WI38 (cell line): ENCODE data around the gene SLC12A5.
A peak's percentile ranks its signal among the peaks of the same experiment; 100 is the strongest.

Experiments
- H3K4me3 ChIP-seq: 2 replicates; pipeline ENCODE4 v1.5.1; 2011; ENCODE audit warnings: low read depth, mild to moderate bottlenecking, control low read depth, low read length
- TF ChIP-seq, protein P1 (sequence below): IDR thresholded peaks from 2 replicates; pipeline ENCODE4 v1.5.1; 2012; ENCODE audit warnings: low read depth, mild to moderate bottlenecking, control low read depth, low read length

SLC12A5 gene

DNA sequence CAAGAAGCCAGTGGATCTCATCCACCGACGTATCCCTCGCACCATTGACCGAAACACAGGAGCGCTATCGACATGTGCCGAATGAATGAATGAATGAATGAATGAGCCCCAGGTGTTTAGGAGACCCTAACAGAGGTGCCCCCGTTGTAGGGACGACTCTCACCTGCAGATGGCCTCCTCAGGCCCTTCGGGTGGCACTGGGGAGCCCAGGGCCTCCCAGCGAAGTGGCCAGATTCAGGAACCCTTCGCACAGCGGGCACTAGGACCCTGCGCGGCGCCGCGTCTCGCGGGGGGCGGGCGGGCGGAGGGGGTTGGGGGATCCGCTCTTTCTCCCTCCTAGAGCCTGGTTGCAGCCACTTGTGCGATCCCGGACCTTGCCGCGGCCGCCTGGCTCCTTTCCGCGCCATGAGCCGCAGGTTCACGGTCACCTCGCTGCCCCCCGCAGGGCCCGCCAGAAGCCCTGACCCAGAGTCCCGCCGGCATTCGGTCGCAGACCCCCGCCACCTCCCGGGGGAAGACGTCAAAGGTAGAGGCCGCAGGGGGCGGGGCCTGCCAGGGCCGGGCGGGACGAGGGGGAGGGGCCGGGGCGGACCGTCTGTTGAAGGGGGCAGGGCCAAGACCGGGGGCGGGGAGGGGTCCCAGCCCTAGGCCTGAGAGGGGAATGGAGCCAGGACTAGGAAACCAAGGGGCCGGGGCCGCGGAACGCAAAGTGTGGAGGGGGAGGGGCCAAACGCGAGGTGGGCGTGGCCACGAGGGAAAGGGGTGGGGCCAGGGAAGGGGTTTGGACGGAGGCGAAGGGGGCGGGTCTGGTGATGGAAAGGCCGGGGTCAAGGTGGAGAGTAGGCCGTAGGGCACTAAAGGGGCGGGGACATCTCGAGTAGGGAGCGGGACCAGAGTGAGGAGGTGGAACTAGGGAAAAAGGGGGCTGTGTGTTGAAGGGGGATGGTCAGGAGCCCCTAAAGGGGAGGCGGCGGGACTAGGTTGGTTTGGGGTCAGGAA is 7.4 kb upstream of the SLC12A5 start:
- TF ChIP-seq, protein P1, sequence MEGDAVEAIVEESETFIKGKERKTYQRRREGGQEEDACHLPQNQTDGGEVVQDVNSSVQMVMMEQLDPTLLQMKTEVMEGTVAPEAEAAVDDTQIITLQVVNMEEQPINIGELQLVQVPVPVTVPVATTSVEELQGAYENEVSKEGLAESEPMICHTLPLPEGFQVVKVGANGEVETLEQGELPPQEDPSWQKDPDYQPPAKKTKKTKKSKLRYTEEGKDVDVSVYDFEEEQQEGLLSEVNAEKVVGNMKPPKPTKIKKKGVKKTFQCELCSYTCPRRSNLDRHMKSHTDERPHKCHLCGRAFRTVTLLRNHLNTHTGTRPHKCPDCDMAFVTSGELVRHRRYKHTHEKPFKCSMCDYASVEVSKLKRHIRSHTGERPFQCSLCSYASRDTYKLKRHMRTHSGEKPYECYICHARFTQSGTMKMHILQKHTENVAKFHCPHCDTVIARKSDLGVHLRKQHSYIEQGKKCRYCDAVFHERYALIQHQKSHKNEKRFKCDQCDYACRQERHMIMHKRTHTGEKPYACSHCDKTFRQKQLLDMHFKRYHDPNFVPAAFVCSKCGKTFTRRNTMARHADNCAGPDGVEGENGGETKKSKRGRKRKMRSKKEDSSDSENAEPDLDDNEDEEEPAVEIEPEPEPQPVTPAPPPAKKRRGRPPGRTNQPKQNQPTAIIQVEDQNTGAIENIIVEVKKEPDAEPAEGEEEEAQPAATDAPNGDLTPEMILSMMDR = no peak
- no peak overlapping the region for H3K4me3 ChIP-seq

DNA sequence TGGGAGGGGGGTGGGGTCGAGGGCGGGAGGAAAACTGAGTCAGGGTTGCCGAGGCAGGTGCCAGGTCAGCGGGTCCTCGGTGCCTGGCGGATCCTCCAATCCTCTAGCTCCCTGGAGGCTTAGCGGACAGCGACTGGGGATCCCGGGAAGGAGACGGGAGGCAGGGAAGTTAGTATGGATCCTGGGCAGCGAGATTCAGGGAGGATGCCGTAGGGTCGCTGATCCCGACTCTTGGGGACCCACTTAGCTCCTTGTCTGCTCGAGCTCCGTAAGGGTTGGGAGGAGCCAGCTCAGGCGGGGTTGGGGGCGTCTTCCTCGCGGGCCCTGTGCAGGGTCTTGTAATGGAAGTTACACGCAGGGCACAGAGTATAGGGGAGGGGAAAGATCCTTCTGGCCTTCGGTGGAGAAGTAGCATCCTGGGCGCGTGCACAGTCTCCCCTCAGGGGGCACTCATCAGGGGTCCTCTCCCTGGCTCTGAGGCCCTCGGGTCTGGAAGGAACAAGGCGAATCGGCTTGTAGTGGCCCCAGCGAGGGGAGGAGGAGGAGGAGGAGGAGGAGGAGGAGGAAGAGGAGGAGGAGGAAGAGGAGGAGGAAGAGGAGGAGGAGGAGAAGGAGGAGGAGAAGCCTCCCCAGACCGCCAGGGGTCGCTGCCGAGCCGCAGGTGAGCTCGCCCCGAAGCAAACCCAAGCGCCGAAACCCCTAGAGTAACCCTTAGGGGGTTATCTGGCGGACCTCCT is 6.4 kb upstream of the SLC12A5 start:
- TF ChIP-seq, protein P1 = peak; percentile 69
- H3K4me3 ChIP-seq = peak overlapping the region; percentile 8; the same call in 1 of the 2 replicates

DNA sequence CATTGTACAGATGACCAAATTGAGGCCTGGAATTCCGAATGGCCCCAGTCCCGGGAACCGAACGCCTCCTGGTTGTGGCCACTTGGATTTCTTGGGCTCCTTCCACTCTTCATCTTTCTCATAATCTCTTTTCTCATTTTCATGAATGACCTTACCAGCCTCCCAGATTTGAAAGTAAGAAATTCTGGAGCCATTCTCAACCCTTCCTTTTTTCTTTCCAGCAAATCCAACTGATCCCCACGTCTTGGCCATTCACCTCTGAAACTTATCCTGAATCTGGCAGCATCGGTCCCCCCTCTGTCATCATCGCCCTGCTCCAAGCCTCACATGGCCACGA is 5.9 kb upstream of the SLC12A5 start:
- TF ChIP-seq, protein P1 = no peak
- no peak overlapping the region for H3K4me3 ChIP-seq

DNA sequence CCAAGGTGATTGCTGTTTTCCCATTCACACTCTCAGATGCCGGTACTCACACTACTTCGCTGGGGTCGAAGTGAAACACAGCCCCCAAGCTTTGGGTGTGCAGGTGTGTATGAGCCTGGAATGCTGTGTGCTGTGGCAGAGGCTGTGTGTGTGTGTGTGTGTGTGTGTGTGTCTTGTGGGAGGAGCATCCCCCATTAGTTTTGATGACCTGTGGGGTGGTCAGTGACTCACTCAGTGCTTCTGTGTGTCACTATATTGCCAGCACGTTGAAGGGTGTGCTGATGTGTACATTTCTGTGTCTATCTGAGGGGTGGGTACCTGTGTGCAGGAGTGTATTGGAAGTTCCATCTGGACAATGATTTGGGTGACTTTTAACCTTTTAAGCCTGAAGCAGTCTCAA is 5.0 kb upstream of the SLC12A5 start:
- H3K4me3 ChIP-seq = no peak overlapping the region
- TF ChIP-seq, protein P1 = no peak

DNA sequence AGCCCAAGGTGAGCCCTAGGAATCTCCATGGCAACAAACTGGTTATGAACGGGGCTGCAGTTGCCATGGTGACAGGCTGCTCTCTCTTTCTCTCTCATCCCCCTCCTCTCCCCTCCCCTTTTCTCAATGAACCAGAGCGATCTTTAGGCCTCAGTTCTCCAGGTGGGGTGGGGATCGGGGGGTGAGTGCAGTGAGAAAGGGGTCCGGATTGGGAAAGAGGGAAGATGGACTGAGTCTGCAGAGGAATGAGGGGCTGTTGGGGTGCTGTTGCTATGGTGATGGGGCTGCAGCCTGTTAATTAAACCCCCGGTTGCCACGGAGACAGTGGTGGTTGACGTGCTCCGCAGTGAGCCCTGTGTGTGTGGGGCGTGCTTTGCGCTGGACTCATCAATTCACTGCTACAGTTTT is 3.6 kb upstream of the SLC12A5 start:
- TF ChIP-seq, protein P1 = no peak

DNA sequence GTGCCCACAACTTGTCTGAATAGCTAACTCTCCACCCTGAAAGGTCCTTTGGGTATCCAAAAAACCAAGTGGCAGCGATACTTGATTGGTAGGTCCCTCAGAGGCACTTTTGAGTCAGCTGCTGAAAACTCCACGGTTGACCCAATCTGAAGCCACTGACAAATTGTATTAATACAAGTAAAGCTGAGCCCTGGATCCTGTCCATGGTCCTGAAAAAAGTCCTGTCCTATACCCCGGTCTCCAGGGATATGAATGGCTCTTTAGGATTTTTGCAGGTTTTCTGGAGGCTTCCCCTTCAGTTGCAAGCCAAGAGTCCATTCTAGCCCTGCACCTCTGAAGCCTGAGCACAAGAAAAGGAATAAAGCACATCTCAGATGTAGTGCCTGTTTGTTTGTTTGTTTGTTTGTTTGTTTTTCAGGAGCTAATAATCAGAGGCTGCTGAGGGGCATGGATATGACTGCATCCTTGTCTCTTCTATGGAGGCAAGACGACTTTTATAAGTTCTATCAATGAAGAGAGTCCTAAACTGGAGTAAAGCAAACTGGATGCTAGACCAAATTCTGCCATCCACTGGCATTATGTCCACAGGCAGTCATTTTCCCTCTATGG is 1.7 kb upstream of the SLC12A5 start:
- TF ChIP-seq, protein P1 = no peak
- no peak overlapping the region for H3K4me3 ChIP-seq

More for the DNA sequence above, 3.6 kb upstream of the SLC12A5 start:
- no peak overlapping the region for H3K4me3 ChIP-seq
